RWPE1 (cell line): ENCODE measurements around the gene PNRC2.
"Not testable (repeated sequence)": the region's sequence is repeated elsewhere in the genome, so short reads cannot be mapped to it uniquely, and the experiment has no call there.

Experiments used
- CTCF ChIA-PET: fragments of 350-600 bp; sonication (Branson Sonifier 250); formaldehyde crosslinking; extraction: SDS; loops from one replicate; lab custom pipeline; 2021; lab: Yijun Ruan, JAX
- POLR2A ChIA-PET: fragments of 400-600 bp; formaldehyde crosslinking; extraction: SDS; loops from one replicate; lab custom pipeline; 2020; ENCODE audit warnings: antibody characterized with exemption; ENCODE audit not compliant: low non-redundant PET; lab: Yijun Ruan, JAX
- DNase-seq: peaks from one replicate; pipeline ENCODE4 v3.0.0; 2012; ENCODE audit warnings: low spot score
- H3K27ac ChIP-seq: fragments of 450-650 bp; 2 replicates; pipeline ENCODE4 v1.5.1; 2017
- CTCF ChIP-seq: fragments of 450-650 bp; conservative IDR thresholded peaks from 2 replicates; pipeline ENCODE4 v1.5.1; 2017; ENCODE audit warnings: low read depth, mild to moderate bottlenecking

PNRC2 gene

GRCh38 chr1:23947366-23947765 lies 12.3 kb upstream of the PNRC2 start:
- TF ChIP-seq CTCF = no peak

GRCh38 chr1:23953020-23953419 lies 6.6 kb upstream of the PNRC2 start:
- DNase-seq = no peak
- ChIA-PET CTCF (no interaction called here), POLR2A (no interaction called here)
- peak overlapping the region; percentile 94; the same call in 1 of the 2 replicates for H3K27ac ChIP-seq
- no peak for TF ChIP-seq CTCF

More at GRCh38 chr1:23947366-23947765, 12.3 kb upstream of the PNRC2 start:
- DNase-seq = no peak
- POLR2A ChIA-PET = no interaction called here
- no peak overlapping the region for H3K27ac ChIP-seq
- CTCF ChIA-PET = interaction anchor here (0.9 to 1.0 kb wide), 2 partner anchors 8 to 13 kb away, joined by 3 to 4 read pairs; no protein-coding TSS in a partner anchor

- POLR2A ChIA-PET = no interaction called here
These were observed 2.5 kb upstream of the PNRC2 start for GRCh38 chr1:23957096-23957495.

GRCh38 chr1:23958040-23958809 lies 1.4 kb upstream of the PNRC2 start:
- DNase-seq = not testable (repeated sequence)
- peak overlapping the region; percentile 99 for H3K27ac ChIP-seq
- ChIA-PET CTCF (interaction anchor here (0.7 kb wide), 1 partner anchor 402 kb away, joined by 4 read pairs; no protein-coding TSS in a partner anchor), POLR2A (interaction anchor here (0.7 kb wide), 2 partner anchors 41 to 115 kb away, joined by 4 to 7 read pairs; no protein-coding TSS in a partner anchor)

More at GRCh38 chr1:23957096-23957495, 2.5 kb upstream of the PNRC2 start:
- no peak for TF ChIP-seq CTCF
- DNase-seq = peak; percentile 42
- peak overlapping the region; percentile 64 for H3K27ac ChIP-seq
- CTCF ChIA-PET = interaction anchor here (0.6 kb wide), 1 partner anchor 79 kb away, joined by 3 read pairs; no protein-coding TSS in a partner anchor

GRCh38 chr1:23958810-23959460 lies 693 bp upstream of the PNRC2 start:
- POLR2A ChIA-PET = interaction anchor here (0.6 to 0.7 kb wide), 4 partner anchors 42 to 571 kb away, joined by 3 to 7 read pairs (median 4); no protein-coding TSS in a partner anchor

GRCh38 chr1:23960291-23961020 lies 828 bp downstream of the PNRC2 start:
- ChIA-PET POLR2A (no interaction called here), CTCF (interaction anchor here (1.5 kb wide), 1 partner anchor 68 kb away, joined by 3 read pairs; no protein-coding TSS in a partner anchor)
- H3K27ac ChIP-seq = peak overlapping the region; percentile 99
- no peak for TF ChIP-seq CTCF
- DNase-seq = no peak

More at GRCh38 chr1:23958810-23959460, 693 bp upstream of the PNRC2 start:
- TF ChIP-seq CTCF = peak; percentile 27; the same call in 1 of the 2 replicates
- CTCF ChIA-PET = no interaction called here
- peak; percentile 77 for DNase-seq
- H3K27ac ChIP-seq = peak overlapping the region; percentile 99
